NCI-H345 treated with DMSO at 0.1 percent for 48 hours (cell line): ENCODE data around the gene CABYR.
"Not testable (repeated sequence)": the region's sequence is repeated elsewhere in the genome, so short reads cannot be mapped to it uniquely, and the experiment has no call there.

Source experiments
- DNase-seq: peaks from one replicate; lab custom pipeline; 2025; ENCODE audit not compliant: unreplicated experiment; lab: John Stamatoyannopoulos, UW

Gene CABYR

DNA sequence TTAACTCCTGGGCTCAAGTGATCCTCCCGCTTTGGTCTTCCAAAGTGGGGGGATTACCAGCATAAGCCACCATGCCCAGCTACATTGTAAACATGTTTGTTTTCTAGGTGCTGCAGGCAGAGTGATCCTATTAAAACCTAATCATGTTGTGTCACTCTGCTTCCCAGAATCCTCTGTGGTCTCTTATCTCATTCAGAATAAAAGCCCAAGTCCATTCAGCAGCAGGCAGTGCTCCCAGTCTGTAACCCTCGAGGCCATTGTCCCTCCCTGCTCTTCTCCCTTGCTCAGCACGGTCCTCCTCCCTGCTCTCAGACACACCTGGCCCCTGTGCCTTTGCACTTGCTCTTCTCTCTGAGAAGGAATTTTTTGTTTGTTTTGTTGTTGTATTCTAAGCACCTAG lies 11.1 kb upstream of the CABYR start:
- no peak for DNase-seq

GRCh38 chr18:24128700-24129099 lies 10.2 kb upstream of the CABYR start:
- no peak for DNase-seq

DNA sequence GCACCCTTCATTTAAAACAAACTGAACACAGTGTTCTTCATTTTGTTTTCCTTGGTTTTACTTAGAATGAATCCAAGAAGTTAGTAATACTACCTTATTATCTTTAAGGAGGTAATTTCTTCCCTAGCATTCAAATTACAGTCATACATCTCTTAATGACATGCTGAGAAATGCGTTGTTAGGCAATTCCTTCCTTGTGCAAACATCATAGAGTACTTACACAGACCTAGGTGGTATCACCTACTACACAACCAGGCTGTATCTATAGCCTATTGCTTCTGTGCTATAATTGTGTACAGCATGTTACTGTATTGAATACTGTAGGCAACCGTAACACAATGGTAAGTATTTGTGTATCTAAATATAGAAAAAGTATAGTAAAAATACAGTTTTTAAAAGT lies 8.4 kb upstream of the CABYR start:
- no peak for DNase-seq

DNA sequence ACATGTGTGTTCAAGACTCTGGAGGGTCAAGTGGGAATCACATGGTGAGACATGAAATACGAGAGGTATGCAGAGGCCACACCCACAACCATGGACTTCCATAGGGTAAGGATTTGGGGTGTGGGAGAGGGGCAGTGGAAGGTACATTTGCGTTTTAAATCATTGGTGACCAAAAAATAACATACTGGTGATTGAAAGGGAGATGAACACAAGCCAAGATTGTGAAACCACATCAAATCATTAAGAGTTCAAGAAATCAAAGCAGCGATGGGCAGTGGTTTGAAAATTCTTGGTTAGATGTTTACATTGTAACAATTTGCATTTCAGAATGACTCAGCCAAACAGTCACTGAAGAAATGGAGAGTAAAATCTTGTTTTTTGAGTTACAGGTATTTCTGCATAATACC lies 1.9 kb upstream of the CABYR start:
- no peak for DNase-seq

DNA sequence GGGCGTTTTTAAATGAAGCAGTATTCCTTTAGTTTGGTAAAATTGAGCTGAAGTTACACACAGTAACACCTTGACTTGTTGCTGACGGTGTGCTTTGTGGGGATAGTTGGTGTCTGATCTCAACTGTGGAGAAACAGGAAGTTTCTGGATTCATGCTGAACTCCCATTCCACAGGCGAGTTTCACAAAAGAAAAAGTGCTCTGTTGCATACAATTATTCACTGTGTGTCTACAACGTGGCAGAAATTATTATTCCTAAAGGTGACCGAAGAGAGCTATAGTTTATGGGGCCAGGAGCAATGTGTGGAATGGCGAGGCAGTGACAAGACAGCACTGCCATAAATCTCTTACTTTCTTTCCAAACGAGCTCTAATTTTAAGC lies 463 bp upstream of the CABYR start:
- no peak for DNase-seq

- DNase-seq, result no peak
These were observed 1.8 kb downstream of the CABYR start for GRCh38 chr18:24140697-24141096.

DNA sequence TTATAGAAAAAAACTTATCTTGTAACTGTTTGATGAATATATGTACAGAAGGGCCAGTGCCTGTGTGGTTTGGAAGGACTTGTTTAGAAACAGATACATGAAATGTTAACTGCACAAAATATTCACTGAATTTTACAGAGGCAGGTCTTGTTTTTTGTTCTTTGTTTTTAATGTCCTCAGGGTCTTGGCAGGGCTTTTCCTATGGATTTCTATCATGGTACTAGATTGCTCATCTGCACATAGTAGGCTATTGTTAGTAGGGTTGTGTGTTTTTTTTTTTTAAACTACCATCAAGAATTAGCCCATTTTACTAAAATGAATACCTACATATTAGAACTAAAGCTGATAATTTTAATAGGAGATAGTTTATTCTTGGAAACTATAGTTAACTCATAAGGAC lies 3.5 kb downstream of the CABYR start:
- DNase-seq, result no peak

DNA sequence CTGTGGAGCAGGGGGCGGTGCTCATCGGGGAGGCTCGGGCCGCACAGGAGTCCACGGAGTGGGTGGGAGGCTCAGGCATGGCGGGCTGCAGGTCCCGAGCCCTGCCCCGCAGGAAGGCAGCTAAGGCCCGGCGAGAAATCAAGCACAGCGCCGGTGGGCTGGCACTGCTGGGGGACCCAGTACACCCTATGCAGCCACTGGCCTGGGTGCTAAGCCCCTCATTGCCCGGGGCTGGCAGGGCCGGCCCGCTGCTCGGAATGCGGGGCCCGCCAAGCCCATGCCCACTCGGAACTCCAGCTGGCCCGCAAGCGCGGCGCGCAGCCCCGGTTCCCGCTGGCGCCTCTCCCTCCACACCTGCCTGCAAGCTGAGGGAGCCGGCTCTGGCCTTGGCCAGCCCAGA lies 10.7 kb downstream of the CABYR start:
- DNase-seq, result not testable (repeated sequence)

- DNase-seq, result no peak
These were observed 14.5 kb downstream of the CABYR start for GRCh38 chr18:24153397-24153796.

GRCh38 chr18:24157855-24158254 lies 19.0 kb downstream of the CABYR start:
- no peak for DNase-seq

- no peak for DNase-seq
These were observed 21.2 kb downstream of the CABYR start for GRCh38 chr18:24160086-24160485.

- no peak for DNase-seq
These were observed 22.4 kb downstream of the CABYR start for GRCh38 chr18:24161304-24161703.

DNA sequence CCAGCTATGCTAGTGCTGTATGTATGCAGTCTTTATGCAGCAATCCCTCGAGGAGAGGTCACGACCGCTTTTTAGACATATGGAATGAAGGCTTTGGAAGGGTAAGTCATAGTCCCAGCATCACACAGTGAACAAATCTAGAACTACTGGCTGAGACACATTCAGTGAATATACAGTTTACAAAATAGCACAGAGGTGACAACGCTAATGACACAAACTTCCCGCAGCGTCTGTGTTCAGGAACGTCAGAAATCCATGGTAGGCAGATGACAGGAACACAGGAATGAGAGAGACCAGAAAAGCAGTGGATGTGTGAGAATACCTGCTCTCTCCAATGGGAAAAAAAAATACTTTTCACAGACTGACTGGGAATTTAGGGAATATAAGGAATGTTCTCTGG lies 29.6 kb downstream of the CABYR start:
- DNase-seq, result no peak

GRCh38 chr18:24170360-24170759 lies 31.5 kb downstream of the CABYR start:
- no peak for DNase-seq

DNA sequence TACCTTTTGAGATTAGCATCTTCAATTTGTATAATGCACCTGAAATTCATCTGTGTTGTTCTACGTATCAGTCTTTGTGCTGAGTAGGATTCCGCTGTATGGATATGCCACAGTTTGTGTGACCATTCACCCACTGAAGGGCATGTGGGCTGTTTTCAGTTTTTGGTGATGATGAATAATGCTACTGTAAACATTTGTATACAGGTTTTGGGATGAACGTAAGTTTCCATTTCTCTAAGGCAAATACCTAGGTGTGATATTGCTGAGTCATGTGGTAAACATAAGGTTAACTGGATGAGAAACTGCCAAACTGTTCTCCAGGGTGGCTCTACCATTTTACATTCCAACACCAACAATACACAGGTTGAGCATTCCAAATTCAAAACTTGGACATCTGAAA lies 35.1 kb downstream of the CABYR start:
- DNase-seq, result no peak

DNA sequence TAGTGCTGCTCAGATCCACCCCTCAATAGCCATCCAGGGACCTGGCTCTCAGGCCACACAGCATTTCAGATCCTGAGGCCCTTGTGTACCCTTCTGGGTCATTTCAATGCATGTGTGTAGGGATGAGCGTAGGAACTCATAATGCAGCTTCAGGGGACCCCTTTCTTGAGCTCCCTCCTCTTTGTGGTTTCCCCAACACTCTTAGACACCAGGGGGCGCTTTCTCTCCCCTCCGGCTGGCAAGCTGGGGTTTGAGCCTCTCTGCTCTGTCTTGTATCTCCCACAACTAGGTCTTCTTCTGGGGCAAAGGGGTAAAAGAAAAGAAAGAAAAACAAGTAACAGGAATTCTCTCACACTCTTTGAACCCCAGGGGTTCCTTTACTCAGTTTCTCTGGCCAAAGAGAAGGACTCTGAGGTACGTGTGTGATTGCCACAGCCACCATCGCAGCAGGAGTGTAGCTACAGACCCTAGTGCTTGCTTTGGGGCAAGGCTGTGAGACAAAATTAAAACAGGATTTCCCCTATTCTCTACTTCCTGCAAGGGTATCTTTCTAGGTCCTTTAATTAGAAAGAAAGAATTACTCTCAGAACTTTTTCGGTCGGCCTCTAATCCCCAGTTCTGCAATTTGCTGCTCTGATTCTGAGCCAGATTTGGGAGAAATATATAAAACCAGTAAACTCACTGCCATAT lies 38.0 kb downstream of the CABYR start:
- DNase-seq, result no peak

GRCh38 chr18:24177499-24178133 lies 38.8 kb downstream of the CABYR start:
- no peak for DNase-seq

DNA sequence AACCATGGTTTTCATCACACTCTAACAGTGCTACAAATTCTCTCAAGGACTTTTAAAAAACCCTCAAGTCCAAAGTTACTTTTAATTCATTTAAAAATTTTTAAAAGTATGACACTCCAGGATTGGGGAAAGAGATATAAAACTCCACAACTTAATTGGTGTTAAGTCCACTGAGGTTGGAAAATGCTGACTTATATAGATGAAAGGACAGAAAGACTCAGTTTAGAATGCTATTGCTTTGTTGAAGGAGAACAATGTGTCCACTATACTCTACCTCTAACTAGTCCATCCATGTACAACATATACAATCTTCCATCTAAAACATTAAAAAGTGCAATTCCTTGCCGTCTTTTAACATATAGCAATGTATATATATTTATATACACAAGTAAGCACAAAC lies 41.2 kb downstream of the CABYR start:
- no peak for DNase-seq

- no peak for DNase-seq
These were observed 42.9 kb downstream of the CABYR start for GRCh38 chr18:24181806-24182205.

DNA sequence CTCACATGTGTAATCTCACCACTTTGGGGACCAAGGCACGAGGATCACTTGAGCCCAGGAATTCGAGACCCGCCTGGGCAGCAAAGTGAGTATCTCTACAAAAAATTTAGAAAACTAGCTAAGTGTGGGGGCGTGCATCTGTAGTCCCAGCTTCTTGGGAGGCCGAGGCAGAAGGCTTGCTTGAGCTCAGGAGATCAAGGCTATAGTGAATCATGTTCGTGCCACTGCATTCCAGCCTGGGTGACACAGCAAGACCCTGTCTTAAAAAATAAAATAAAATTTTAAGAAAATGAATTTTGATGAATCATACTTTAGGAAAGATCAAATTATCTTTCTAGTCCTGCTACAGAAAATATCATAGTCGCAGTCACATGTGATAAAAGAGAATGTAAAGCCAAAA lies 46.9 kb downstream of the CABYR start:
- DNase-seq, result no peak

DNA sequence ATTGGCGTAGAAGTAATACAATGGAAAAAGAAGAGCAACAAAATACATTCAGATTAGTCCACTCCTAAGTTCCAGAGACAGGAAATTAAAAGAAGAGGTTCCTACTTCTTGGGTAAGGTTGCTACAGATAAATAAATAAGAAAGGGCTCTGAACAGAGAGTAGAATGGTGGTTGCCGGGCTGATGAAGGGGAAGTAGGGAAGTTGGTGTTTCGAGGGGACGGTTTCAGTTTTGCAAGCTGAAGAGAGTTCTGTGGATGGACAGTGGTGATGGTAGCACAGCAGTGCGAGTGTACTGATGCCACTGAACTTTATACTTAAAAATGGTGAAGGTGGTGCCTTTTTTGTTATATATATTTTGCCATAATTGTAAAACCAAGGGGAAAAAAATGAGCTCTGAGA lies 48.2 kb downstream of the CABYR start:
- no peak for DNase-seq

DNA sequence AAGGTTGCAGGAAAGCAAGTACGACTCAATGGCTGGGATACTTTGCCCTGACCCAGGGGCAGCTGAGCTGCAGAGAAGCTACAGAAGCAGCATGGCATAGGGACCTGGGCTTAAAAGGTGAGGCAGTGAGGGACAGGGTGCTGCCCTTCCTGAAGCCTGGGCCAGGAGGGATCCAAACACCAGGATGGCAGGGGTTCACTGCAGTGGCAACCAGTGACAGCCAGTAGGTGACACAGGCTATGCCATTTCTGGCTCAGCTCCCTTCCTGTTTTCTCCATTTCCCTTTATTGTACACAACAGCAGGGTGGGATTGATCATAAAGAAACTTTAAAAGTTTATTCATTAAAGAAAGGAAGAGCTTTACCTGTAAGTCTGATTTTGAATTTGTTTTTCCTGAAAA lies 48.8 kb downstream of the CABYR start:
- no peak for DNase-seq

GRCh38 chr18:24188120-24188519 lies 49.3 kb downstream of the CABYR start:
- no peak for DNase-seq
